Colon (tissue), 2 donors: ENCODE measurements around the gene ARG1.
"Not testable (repeated sequence)": the region's sequence is repeated elsewhere in the genome, so short reads cannot be mapped to it uniquely, and the experiment has no call there.

ENCODE experiments used
- FAIRE-seq: peaks from 2 replicates; lab custom pipeline; 2012; peaks lifted over from hg19 to GRCh38; lab: Jason Lieb, UNC
- donor health status: control.
- donor health status: control.

Gene ARG1

GRCh38 chr6:131572686-131573415, at the start of gene ARG1:
Gene ARG1, plus strand, starts transcription at chr6:131573226. Its CDS starts 57 bp downstream, at chr6:131573283.
- no peak for FAIRE-seq

- FAIRE-seq, result no peak
Measured at GRCh38 chr6:131523988-131524673, 48.9 kb upstream of the ARG1 start.

GRCh38 chr6:131524695-131525336, 48.2 kb upstream of the ARG1 start:
- FAIRE-seq, result no peak

- not testable (repeated sequence) for FAIRE-seq
Measured at GRCh38 chr6:131530936-131531335, 42.1 kb upstream of the ARG1 start.

GRCh38 chr6:131531681-131532080, 41.3 kb upstream of the ARG1 start:
- FAIRE-seq, result not testable (repeated sequence)

GRCh38 chr6:131532580-131533039, 40.4 kb upstream of the ARG1 start:
- no peak for FAIRE-seq

GRCh38 chr6:131538615-131539014, 34.4 kb upstream of the ARG1 start:
- not testable (repeated sequence) for FAIRE-seq

- no peak for FAIRE-seq
Measured at GRCh38 chr6:131545317-131545716, 27.7 kb upstream of the ARG1 start.

- FAIRE-seq, result no peak
Measured at GRCh38 chr6:131547488-131547887, 25.5 kb upstream of the ARG1 start.

- no peak for FAIRE-seq
Measured at GRCh38 chr6:131548441-131548840, 24.6 kb upstream of the ARG1 start.

GRCh38 chr6:131549811-131550210, 23.2 kb upstream of the ARG1 start:
- FAIRE-seq, result no peak

GRCh38 chr6:131551902-131552301, 21.1 kb upstream of the ARG1 start:
- FAIRE-seq, result no peak

GRCh38 chr6:131552572-131552971, 20.5 kb upstream of the ARG1 start:
- no peak for FAIRE-seq

GRCh38 chr6:131555992-131556391, 17.0 kb upstream of the ARG1 start:
- FAIRE-seq, result no peak

- no peak for FAIRE-seq
Measured at GRCh38 chr6:131558922-131559321, 14.1 kb upstream of the ARG1 start.

GRCh38 chr6:131561925-131562707, 10.9 kb upstream of the ARG1 start:
- FAIRE-seq, result no peak

GRCh38 chr6:131565056-131565455, 8.0 kb upstream of the ARG1 start:
- FAIRE-seq, result no peak

- FAIRE-seq, result no peak
Measured at GRCh38 chr6:131568726-131569125, 4.3 kb upstream of the ARG1 start.

GRCh38 chr6:131574133-131574532, 1.1 kb downstream of the ARG1 start:
- FAIRE-seq, result no peak

GRCh38 chr6:131574686-131575085, 1.7 kb downstream of the ARG1 start:
- no peak for FAIRE-seq

GRCh38 chr6:131575834-131576478, 2.9 kb downstream of the ARG1 start:
- FAIRE-seq, result no peak

GRCh38 chr6:131581523-131581922, 8.5 kb downstream of the ARG1 start:
- no peak for FAIRE-seq
